HTR-8/SVneo (cell line): Measurements from ENCODE around the gene IL3.

Experiments used
- DNase-seq: peaks from one replicate; pipeline ENCODE4 v3.0.0; 2011; ENCODE audit warnings: low spot score, mixed read lengths; ENCODE audit not compliant: insufficient read length
- FAIRE-seq: peaks from 2 replicates; lab custom pipeline; 2011; peaks lifted over from hg19 to GRCh38; lab: Jason Lieb, UNC

Gene IL3

GRCh38 chr5:132055441-132055807, 5.0 kb upstream of the IL3 start:
- FAIRE-seq = no peak
- DNase-seq = no peak

- DNase-seq (no peak), FAIRE-seq (no peak)
These were observed 4.4 kb upstream of the IL3 start for GRCh38 chr5:132055808-132056609.

- no peak for FAIRE-seq
These were observed 3.6 kb upstream of the IL3 start for GRCh38 chr5:132056610-132057497.

GRCh38 chr5:132057498-132058255, 2.8 kb upstream of the IL3 start:
- FAIRE-seq (no peak), DNase-seq (no peak)

More at GRCh38 chr5:132056610-132057497, 3.6 kb upstream of the IL3 start:
- DNase-seq = no peak

GRCh38 chr5:132058646-132059042, 1.8 kb upstream of the IL3 start:
- DNase-seq = no peak
- no peak for FAIRE-seq

- no peak for FAIRE-seq
- DNase-seq = no peak
These were observed 1.3 kb upstream of the IL3 start for GRCh38 chr5:132059043-132059695.

GRCh38 chr5:132059696-132060500, 557 bp upstream of the IL3 start:
- DNase-seq = no peak
- FAIRE-seq = no peak

- DNase-seq (peak; percentile 74), FAIRE-seq (peak; percentile 40)
These were observed 2.8 kb downstream of the IL3 start for GRCh38 chr5:132063090-132063911.

GRCh38 chr5:132064140-132064539, 3.7 kb downstream of the IL3 start:
- FAIRE-seq = no peak

GRCh38 chr5:132064738-132065331, 4.4 kb downstream of the IL3 start:
- FAIRE-seq = no peak
- DNase-seq = peak; percentile 85

More at GRCh38 chr5:132064140-132064539, 3.7 kb downstream of the IL3 start:
- DNase-seq = no peak

- FAIRE-seq (no peak), DNase-seq (peak; percentile 84)
These were observed 5.0 kb downstream of the IL3 start for GRCh38 chr5:132065351-132065937.

GRCh38 chr5:132065951-132066701, 5.7 kb downstream of the IL3 start:
- FAIRE-seq = no peak
- no peak for DNase-seq

- DNase-seq (no peak), FAIRE-seq (no peak)
These were observed 6.4 kb downstream of the IL3 start for GRCh38 chr5:132066871-132067270.

- DNase-seq = no peak
These were observed 7.0 kb downstream of the IL3 start for GRCh38 chr5:132067451-132067850.

GRCh38 chr5:132067941-132068808, 7.7 kb downstream of the IL3 start:
- no peak for DNase-seq
- FAIRE-seq = no peak

More at GRCh38 chr5:132067451-132067850, 7.0 kb downstream of the IL3 start:
- FAIRE-seq = no peak

- DNase-seq (no peak), FAIRE-seq (no peak)
These were observed 9.1 kb downstream of the IL3 start for GRCh38 chr5:132069561-132069960.
